Tibial artery (tissue), 4 donors: ENCODE measurements around the gene KHK.

Source experiments
- DNase-seq, 2 donors: peaks; one replicate each; pipeline ENCODE4 v3.0.0-alpha.2; 2019
- H3K27ac ChIP-seq, 2 donors: fragments of 200-600 bp; sonication (generic) in 1 of 2; 1 replicate in 1 of 2; 2 replicates in 1 of 2; pipeline ENCODE4 v1.5.1; 2018 to 2019; ENCODE audit warnings: mild to moderate bottlenecking in 1 of 2
- H3K27me3 ChIP-seq, 2 donors: fragments of 200-600 bp; sonication (generic) in 1 of 2; one replicate each; pipeline versions ENCODE4 v1.5.1 to v1.6.0; 2016 to 2019
- H3K36me3 ChIP-seq, 3 donors: fragments of 200-600 bp; sonication (generic) in 2 of 3; one replicate each; pipeline ENCODE4 v1.5.1; 2016 to 2019; ENCODE audit warnings: mild to moderate bottlenecking in 2 of 3
- H3K4me1 ChIP-seq, 4 donors: fragments of 200-600 bp; sonication (generic) in 2 of 4; 1 replicate in 3 of 4; 2 replicates in 1 of 4; pipeline ENCODE4 v1.5.1; 2016 to 2019
- H3K4me3 ChIP-seq, 2 donors: fragments of 200-600 bp; sonication (generic) in 1 of 2; 1 replicate in 1 of 2; 2 replicates in 1 of 2; pipeline ENCODE4 v1.5.1; 2018 to 2019; ENCODE audit warnings: mild to moderate bottlenecking in 2 of 2
- H3K9me3 ChIP-seq, 3 donors: fragments of 200-600 bp; sonication (generic) in 1 of 3; one replicate each; pipeline ENCODE4 v1.5.1; 2016 to 2019
- CTCF ChIP-seq, 2 experiments: fragments of 200-600 bp in 1 of 2; fragments of 450-650 bp in 1 of 2; IDR thresholded peaks; one replicate each; pipeline ENCODE4 v1.5.1; 2017 to 2019; ENCODE audit warnings: antibody characterized with exemption in 2 of 2, mild to moderate bottlenecking in 1 of 2, moderate library complexity in 1 of 2
- intact Hi-C: fragments of 100-400 bp; cut with DNase I; formaldehyde crosslinking; loops from one replicate; pipeline ENCODE4 v1.15.0; 2023; ENCODE audit warnings: low total_unique reads

The KHK gene

GRCh38 chr2:27086724-27087593, at the start of gene KHK:
Gene KHK, plus strand, starts transcription at chr2:27086772. Its CDS starts 488 bp downstream, at chr2:27087260.
- H3K27me3 ChIP-seq, result no peaks in the 10 kb centered on the region
- H3K4me1 ChIP-seq, result peaks cover 0 to 36% (median 27%) of the 10 kb centered on the region in 4 donors

GRCh38 chr2:27038012-27038411, 48.6 kb upstream of the KHK start:
- TF ChIP-seq CTCF (IDR thresholded peaks at IDR 0.05), result no peak
- Histone ChIP-seq H3K4me1 (peaks cover 0 to 24% (median 18%) of the 10 kb centered on the region in 4 donors), H3K27me3 (no peaks in the 10 kb centered on the region), H3K27ac (no peak overlapping the region), H3K36me3 (peaks cover 50 to 70% (median 64%) of the 10 kb centered on the region in 3 donors), H3K4me3 (no peak overlapping the region), H3K9me3 (no peaks in the 10 kb centered on the region)
- intact Hi-C loops, result loop anchor here (10.0 kb wide), 1 partner anchor 177 kb away; the partner anchor contains the start of genes ATRAID, CAD and SLC5A6
- no peak for DNase-seq

More at GRCh38 chr2:27086724-27087593, at the start of gene KHK:
- peaks cover 10 to 19% (median 16%) of the 10 kb centered on the region in 3 donors for H3K36me3 ChIP-seq
- H3K4me3 ChIP-seq, result peak within 1 kb of the TSS; percentile 63 to 85
- intact Hi-C loops, result loop anchor here (5.0 kb wide), 1 partner anchor 35 kb away; the partner anchor contains the start of gene AGBL5
- DNase-seq, result peak in 1 of 2 donors; percentile 81
- peak within 1 kb of the TSS; percentile 91 to 96 for H3K27ac ChIP-seq
- H3K9me3 ChIP-seq, result no peaks in the 10 kb centered on the region
- TF ChIP-seq CTCF (IDR thresholded peaks at IDR 0.05), result no peak

- H3K4me3 ChIP-seq, result no peak overlapping the region
- intact Hi-C loops, result loop anchor here (10.0 kb wide), 1 partner anchor 176 kb away; the partner anchor contains the start of genes ATRAID, CAD and SLC5A6
These were observed 47.8 kb upstream of the KHK start for GRCh38 chr2:27038631-27039339.

GRCh38 chr2:27039426-27039825, 47.1 kb upstream of the KHK start:
- Histone ChIP-seq H3K4me1 (peaks cover 0 to 13% (median 9%) of the 10 kb centered on the region in 4 donors), H3K27ac (no peak overlapping the region), H3K27me3 (no peaks in the 10 kb centered on the region), H3K36me3 (peaks cover 50 to 70% (median 64%) of the 10 kb centered on the region in 3 donors), H3K9me3 (no peaks in the 10 kb centered on the region), H3K4me3 (no peak overlapping the region)
- no peak for DNase-seq
- no peak for TF ChIP-seq CTCF (IDR thresholded peaks at IDR 0.05)
- intact Hi-C loops, result loop anchor here (10.0 kb wide), 1 partner anchor 175 kb away; the partner anchor contains the start of genes ATRAID, CAD and SLC5A6

More at GRCh38 chr2:27038631-27039339, 47.8 kb upstream of the KHK start:
- Histone ChIP-seq H3K4me1 (peaks cover 0 to 19% (median 15%) of the 10 kb centered on the region in 4 donors), H3K27me3 (no peaks in the 10 kb centered on the region), H3K36me3 (peaks cover 50 to 70% (median 64%) of the 10 kb centered on the region in 3 donors), H3K27ac (no peak overlapping the region), H3K9me3 (no peaks in the 10 kb centered on the region)
- TF ChIP-seq CTCF (IDR thresholded peaks at IDR 0.05), result no peak
- no peak for DNase-seq

- Histone ChIP-seq H3K9me3 (no peaks in the 10 kb centered on the region), H3K27me3 (no peaks in the 10 kb centered on the region), H3K36me3 (peaks cover 50 to 69% (median 64%) of the 10 kb centered on the region in 3 donors), H3K4me1 (peaks cover 0 to 9% (median 5%) of the 10 kb centered on the region in 4 donors), H3K27ac (no peak overlapping the region), H3K4me3 (no peak overlapping the region)
- TF ChIP-seq CTCF (IDR thresholded peaks at IDR 0.05), result no peak
- intact Hi-C loops, result loop anchor here (10.0 kb wide), 1 partner anchor 175 kb away; the partner anchor contains the start of genes ATRAID, CAD and SLC5A6
- no peak for DNase-seq
These were observed 46.7 kb upstream of the KHK start for GRCh38 chr2:27039871-27040270.
